Skeletal muscle tissue (tissue), 4 donors: ENCODE measurements around the gene NKAIN2. TPM values are rescaled to one million over a fixed set of nuclear protein-coding genes. Genes with fewer than 3 reads are reported as not detected.

Experiments used
- H3K27ac ChIP-seq: one replicate; pipeline ENCODE4 v1.7.0; 2013; ENCODE audit warnings: mild to moderate bottlenecking, low read depth, low read length, inconsistent platforms
- H3K27me3 ChIP-seq, 3 donors: one replicate each; pipeline ENCODE4 v1.7.0; 2013; ENCODE audit warnings: low read length in 3 of 3; ENCODE audit not compliant: control insufficient read depth in 3 of 3, insufficient read depth in 3 of 3
- H3K36me3 ChIP-seq, 3 donors: one replicate each; pipeline ENCODE4 v1.7.0; 2013; ENCODE audit warnings: low read length in 3 of 3; ENCODE audit not compliant: control insufficient read depth in 3 of 3, insufficient read depth in 3 of 3
- H3K4me1 ChIP-seq, 3 donors: one replicate each; pipeline ENCODE4 v1.7.0; 2013; ENCODE audit warnings: low read length in 3 of 3, mild to moderate bottlenecking in 3 of 3; ENCODE audit not compliant: control insufficient read depth in 3 of 3, insufficient read depth in 3 of 3
- H3K4me3 ChIP-seq, 3 donors: one replicate each; pipeline ENCODE4 v1.7.0; 2013; ENCODE audit warnings: low read length in 3 of 3
- H3K9ac ChIP-seq, 3 donors: one replicate each; pipeline ENCODE4 v1.7.0; 2013; ENCODE audit warnings: low read length in 3 of 3, mild to moderate bottlenecking in 3 of 3, moderate library complexity in 2 of 3, low read depth in 1 of 3
- H3K9me3 ChIP-seq, 3 donors: one replicate each; pipeline ENCODE4 v1.7.0; 2013; ENCODE audit warnings: low read length in 3 of 3; ENCODE audit not compliant: control insufficient read depth in 3 of 3
- total RNA-seq: library from RNA; depleted of rRNA; stranded (reverse); fragments of >200 nt; gene quantifications from one replicate; pipeline ENCODE4 v1.2.3, GENCODE V29; 2014
- donor health status: Osteomylitis.

Gene NKAIN2
- total RNA-seq, 1 donor from 2014 or later, result 3.1 TPM

DNA sequence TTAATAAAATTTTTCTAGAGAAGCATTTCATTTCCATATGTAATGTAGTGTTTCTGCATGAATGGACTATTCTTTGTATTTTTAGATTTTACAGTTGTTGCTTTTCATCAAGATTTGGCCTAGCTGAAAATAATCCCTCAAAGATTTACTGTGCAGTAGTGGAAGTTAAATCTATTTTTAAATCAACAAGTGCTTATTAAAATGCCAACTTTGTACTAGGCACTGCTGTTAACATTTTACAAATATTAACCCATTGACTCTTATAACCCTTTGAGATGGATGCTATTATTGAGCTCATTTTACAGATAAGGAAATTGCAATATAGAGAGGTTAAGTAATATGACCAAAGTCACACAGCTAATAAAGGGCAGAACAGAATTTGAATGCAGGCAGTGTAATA, 274.5 kb downstream of the NKAIN2 start:
- no peaks in the 10 kb centered on the region for H3K9me3 ChIP-seq
- H3K27ac ChIP-seq, result no peak overlapping the region
- H3K4me3 ChIP-seq, result no peak overlapping the region
- no peaks in the 10 kb centered on the region for H3K27me3 ChIP-seq
- H3K9ac ChIP-seq, result no peak overlapping the region
- no peaks in the 10 kb centered on the region for H3K36me3 ChIP-seq
- peaks cover 11 to 17% (median 14%) of the 10 kb centered on the region in 3 donors for H3K4me1 ChIP-seq

DNA sequence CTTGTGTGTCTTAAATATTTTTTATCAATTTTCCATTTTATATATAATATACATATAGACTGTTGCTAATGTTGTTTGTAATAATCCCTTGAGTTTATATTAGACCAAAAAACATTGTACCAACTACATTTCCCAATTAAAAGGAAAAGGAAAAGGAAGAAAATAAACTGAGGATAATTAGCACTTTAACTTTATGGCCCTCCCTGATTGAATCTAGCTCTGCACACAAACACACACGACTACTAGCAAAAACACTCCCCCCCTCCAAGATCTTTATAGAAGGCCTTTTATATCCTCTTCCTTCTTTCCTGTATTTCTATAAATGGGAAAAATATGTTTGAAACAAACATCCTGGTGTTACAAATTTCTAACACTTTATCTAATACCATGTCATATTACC, 276.8 kb downstream of the NKAIN2 start:
- peaks cover 4 to 11% (median 5%) of the 10 kb centered on the region in 3 donors for H3K4me1 ChIP-seq
- H3K4me3 ChIP-seq, result no peak overlapping the region

DNA sequence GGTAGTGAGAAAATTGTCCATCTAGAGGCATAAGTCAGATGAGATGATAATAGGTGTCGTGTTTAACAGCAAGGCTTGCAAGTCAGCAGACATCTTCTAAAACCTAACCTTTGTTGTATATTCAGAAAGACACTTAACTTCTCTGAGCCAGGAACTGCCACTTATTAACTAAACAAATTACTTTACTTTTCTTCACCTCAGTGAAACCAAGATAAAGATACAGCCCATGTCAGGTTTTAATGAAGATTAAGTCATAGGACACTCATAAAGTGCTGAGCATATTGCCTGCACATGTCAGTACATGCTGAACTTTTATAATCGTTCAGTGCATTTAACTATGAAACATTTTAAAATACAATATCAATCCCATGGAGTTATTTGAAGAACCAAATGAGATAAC, 286.8 kb downstream of the NKAIN2 start:
- Histone ChIP-seq H3K36me3 (no peaks in the 10 kb centered on the region), H3K27me3 (no peaks in the 10 kb centered on the region), H3K27ac (no peak overlapping the region), H3K9me3 (no peaks in the 10 kb centered on the region), H3K4me3 (no peak overlapping the region), H3K9ac (no peak overlapping the region), H3K4me1 (peaks cover 0 to 3% (median 2%) of the 10 kb centered on the region in 3 donors)

More for the DNA sequence above, 276.8 kb downstream of the NKAIN2 start:
- Histone ChIP-seq H3K27ac (no peak overlapping the region), H3K36me3 (no peaks in the 10 kb centered on the region), H3K9me3 (no peaks in the 10 kb centered on the region), H3K27me3 (no peaks in the 10 kb centered on the region), H3K9ac (no peak overlapping the region)

DNA sequence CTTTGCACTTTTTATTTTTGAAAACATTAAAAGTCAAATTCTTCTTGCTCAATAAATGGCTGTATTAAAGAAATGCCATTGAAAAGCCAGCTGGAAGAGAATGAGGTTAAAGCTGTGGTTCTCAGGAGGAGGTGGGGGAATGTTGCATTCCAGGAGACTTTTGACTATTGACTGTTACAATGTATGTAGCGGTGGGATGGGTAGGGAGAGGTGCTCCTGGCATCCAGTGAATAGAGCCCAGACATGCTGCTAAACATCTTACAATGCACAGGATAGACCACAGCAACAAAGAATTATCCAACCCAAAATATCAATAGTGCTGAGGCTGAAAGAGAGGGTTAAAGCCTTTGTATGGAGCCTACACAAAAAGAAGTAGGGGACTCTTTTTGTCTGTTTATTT, 295.9 kb downstream of the NKAIN2 start:
- H3K4me1 ChIP-seq, result no peaks in the 10 kb centered on the region
- H3K36me3 ChIP-seq, result no peaks in the 10 kb centered on the region
- no peak overlapping the region for H3K4me3 ChIP-seq
- no peak overlapping the region for H3K27ac ChIP-seq
- no peaks in the 10 kb centered on the region for H3K9me3 ChIP-seq
- H3K9ac ChIP-seq, result no peak overlapping the region
- H3K27me3 ChIP-seq, result no peaks in the 10 kb centered on the region

DNA sequence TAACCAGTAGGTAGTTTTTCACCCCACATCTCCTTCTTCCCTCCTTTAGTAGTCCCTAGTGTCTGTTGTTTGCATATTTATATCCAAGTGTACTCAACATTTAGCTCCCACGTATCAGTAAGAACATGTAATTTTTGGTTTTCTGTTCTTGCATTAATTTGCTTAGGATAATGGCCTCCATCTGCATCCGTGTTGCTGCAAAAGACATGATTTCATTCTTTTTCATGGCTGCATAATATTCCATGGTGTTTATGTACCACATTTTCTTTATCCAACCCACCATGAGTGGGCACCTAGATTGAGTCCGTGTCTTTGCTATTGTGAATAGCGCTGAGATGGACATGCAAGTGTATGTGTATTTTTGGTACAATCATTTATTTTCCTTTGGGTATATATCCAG, 306.8 kb downstream of the NKAIN2 start:
- no peaks in the 10 kb centered on the region for H3K36me3 ChIP-seq
- no peak overlapping the region for H3K9ac ChIP-seq
- H3K4me3 ChIP-seq, result no peak overlapping the region
- H3K4me1 ChIP-seq, result no peaks in the 10 kb centered on the region
- H3K27ac ChIP-seq, result no peak overlapping the region
- peaks cover 0 to 3% (median 0%) of the 10 kb centered on the region in 3 donors for H3K9me3 ChIP-seq
- no peaks in the 10 kb centered on the region for H3K27me3 ChIP-seq

DNA sequence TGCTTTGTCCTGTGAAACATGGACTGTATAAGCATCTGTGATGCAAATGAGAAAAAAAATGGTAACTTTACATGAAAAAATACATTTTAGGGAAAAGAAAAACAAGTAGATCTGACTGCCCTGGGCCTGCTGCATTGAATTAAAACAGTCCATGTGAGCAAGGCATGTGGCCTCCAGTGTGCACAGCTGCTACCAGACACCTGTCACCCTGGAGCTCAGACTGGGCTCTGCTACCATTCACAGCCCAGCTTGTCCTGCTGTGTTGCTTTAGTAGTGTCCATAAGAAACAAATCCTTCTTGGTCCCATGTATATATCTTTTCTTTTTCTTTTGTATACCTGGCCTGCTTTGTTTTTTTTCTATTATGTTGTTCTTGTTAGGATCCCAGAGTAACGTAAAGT, 315.9 kb downstream of the NKAIN2 start:
- Histone ChIP-seq H3K4me3 (no peak overlapping the region), H3K27ac (no peak overlapping the region), H3K4me1 (peaks cover 0 to 6% (median 5%) of the 10 kb centered on the region in 3 donors), H3K27me3 (no peaks in the 10 kb centered on the region), H3K9me3 (no peaks in the 10 kb centered on the region), H3K36me3 (no peaks in the 10 kb centered on the region), H3K9ac (no peak overlapping the region)

DNA sequence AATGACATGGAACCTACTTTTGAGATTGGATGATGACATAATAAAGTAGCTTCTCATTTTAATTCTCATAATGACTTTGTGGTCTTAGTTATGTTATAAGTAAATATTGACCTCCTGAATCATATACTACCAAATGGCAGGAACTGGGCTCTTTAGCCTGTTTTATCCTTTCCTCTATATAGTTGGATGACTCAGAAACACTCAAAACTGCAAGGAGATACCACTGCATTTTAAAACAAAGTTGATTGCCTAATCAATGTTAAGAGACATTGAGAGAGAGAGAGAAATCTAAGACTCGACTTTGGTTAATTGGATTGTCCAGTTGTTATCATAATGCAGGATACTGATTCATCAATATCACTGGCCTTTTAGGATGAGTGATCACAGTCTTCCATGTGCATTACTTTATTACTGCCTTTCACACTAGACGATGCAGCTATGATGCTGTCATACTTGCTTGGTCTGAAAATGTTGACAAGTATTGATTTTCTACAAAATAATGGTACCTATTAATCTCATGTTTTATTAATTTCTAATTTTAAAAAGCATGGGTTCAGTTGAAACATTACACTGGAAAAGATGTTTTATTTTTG, 320.0 kb downstream of the NKAIN2 start:
- H3K9ac ChIP-seq, result no peak overlapping the region
- no peaks in the 10 kb centered on the region for H3K36me3 ChIP-seq
- peaks cover 0 to 6% (median 5%) of the 10 kb centered on the region in 3 donors for H3K4me1 ChIP-seq
- H3K27ac ChIP-seq, result no peak overlapping the region
- H3K9me3 ChIP-seq, result no peaks in the 10 kb centered on the region
- no peak overlapping the region for H3K4me3 ChIP-seq
- no peaks in the 10 kb centered on the region for H3K27me3 ChIP-seq

DNA sequence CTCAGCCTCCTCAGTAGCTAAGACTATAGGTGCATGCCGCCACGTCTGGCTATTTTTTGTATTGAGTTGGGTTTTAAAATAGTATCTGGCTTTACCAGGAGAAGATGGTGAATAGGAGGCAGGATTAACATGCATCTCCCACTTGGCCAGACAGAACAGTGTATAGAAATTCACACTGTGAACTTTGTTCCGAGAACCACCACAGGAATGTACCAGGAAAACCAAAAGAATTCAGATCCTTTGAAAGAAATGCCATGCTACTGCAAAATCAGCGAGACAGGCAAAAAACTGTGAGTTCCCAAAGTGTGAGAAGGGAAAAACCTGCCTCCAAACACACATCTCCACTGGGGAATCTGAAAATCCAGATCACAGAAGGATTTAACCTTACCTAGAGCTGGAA, 327.6 kb downstream of the NKAIN2 start:
- Histone ChIP-seq H3K9ac (no peak overlapping the region), H3K27me3 (no peaks in the 10 kb centered on the region), H3K9me3 (no peaks in the 10 kb centered on the region), H3K4me3 (no peak overlapping the region), H3K36me3 (no peaks in the 10 kb centered on the region), H3K4me1 (no peaks in the 10 kb centered on the region), H3K27ac (no peak overlapping the region)

DNA sequence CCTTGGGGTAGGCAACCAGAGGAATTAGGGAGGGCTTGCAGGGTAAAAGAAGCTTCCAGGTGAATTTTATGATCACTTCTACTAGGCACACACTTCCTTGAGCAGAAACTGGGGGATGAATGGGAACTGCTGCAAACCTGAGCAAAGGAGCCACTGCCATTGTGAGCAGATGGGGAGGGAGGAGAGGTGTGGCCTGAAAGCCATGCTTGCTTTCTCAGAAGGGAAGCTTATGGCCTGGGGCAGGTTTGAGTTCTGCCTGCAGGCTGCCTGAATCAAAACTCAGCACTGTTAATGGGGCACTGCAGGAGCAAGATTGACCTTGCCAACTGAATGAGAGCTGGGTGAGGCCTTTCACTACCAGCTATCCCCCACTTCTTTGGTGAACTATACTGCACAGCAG, 328.1 kb downstream of the NKAIN2 start:
- Histone ChIP-seq H3K36me3 (no peaks in the 10 kb centered on the region), H3K27ac (no peak overlapping the region), H3K4me1 (no peaks in the 10 kb centered on the region), H3K9me3 (no peaks in the 10 kb centered on the region), H3K27me3 (no peaks in the 10 kb centered on the region), H3K4me3 (no peak overlapping the region), H3K9ac (no peak overlapping the region)

DNA sequence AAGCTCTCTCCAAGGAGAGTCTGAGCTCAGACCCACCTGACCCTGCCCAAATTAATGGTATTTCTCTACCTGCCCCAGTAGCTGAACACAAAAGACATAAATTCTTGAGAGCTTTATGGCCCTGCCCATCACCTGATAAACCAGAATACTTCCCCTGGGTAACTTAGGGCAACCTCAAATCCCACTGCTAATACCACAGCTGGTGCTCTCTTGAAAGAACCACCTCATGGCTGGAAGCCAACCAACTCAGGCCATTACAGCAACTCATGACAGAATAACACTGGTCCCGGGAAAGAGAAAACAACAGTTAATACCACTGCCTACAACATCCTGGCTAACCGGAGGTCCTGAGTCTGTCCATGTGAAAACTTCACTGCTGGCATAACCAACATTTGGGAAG, 328.6 kb downstream of the NKAIN2 start:
- Histone ChIP-seq H3K4me1 (no peaks in the 10 kb centered on the region), H3K27ac (no peak overlapping the region), H3K36me3 (no peaks in the 10 kb centered on the region), H3K9me3 (no peaks in the 10 kb centered on the region), H3K4me3 (no peak overlapping the region), H3K27me3 (no peaks in the 10 kb centered on the region), H3K9ac (no peak overlapping the region)
